Type B pancreatic cell (in vitro differentiated cells): ENCODE results near the gene LRCH3. TPM values are rescaled to one million over a fixed set of nuclear protein-coding genes. Genes with fewer than 3 reads are reported as not detected.

Experiments used
- DNase-seq: peaks from one replicate; pipeline ENCODE4 v3.0.0; 2021; ENCODE audit warnings: mixed read lengths; ENCODE audit not compliant: unreplicated experiment; ENCODE audit errors: extremely low spot score
- H3K27ac Mint-ChIP-seq: 2 replicates; pipeline ENCODE4 v1.8.0; 2021; ENCODE audit warnings: mild to moderate bottlenecking, mixed read lengths
- H3K27me3 Mint-ChIP-seq: 2 replicates; pipeline ENCODE4 v1.8.0; 2021; ENCODE audit warnings: mixed read lengths
- H3K36me3 Mint-ChIP-seq: 2 replicates; pipeline ENCODE4 v1.8.0; 2021; ENCODE audit warnings: mixed read lengths
- H3K4me1 Mint-ChIP-seq: one replicate; pipeline ENCODE4 v1.8.0; 2021; ENCODE audit warnings: mixed read lengths; ENCODE audit not compliant: unreplicated experiment
- H3K4me3 Mint-ChIP-seq: 2 replicates; pipeline ENCODE4 v1.8.0; 2021; ENCODE audit warnings: mild to moderate bottlenecking, mixed read lengths
- H3K9me3 Mint-ChIP-seq: 2 replicates; pipeline ENCODE4 v1.8.0; 2021; ENCODE audit warnings: mixed read lengths
- total RNA-seq: library from RNA; stranded (reverse); gene quantifications from 2 replicates; pipeline ENCODE4 v1.2.1, GENCODE V29; 2021; ENCODE audit warnings: low replicate concordance
- TF ChIP-seq, protein P1 (sequence below): fragments of 200-600 bp; sonication (generic); conservative IDR thresholded peaks from 2 replicates; pipeline ENCODE4 v1.5.0; 2021; ENCODE audit warnings: antibody characterized with exemption, mild to moderate bottlenecking

The LRCH3 gene
- total RNA-seq, 1 donor from 2014 or later = 58.7 TPM

DNA sequence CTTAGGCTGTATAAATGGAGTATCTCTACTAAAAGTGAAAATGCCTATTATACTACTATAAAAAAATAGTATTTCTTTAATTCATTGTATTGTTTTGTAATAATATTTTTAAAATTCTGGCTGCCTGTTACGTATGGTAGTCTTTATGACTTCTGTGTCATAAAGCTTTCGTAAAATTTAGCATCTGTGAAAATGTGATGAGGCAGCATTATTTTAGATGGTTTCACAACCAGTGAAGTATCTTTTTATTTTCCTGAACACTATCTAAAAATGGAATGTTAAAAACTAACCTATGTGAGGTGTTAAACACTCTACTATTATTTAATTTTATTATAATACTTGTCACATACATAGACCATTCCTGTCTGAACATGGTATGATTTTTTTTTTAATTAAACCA lies 46.2 kb downstream of the LRCH3 start:
- no peak overlapping the region for H3K4me3 Mint-ChIP-seq
- H3K27ac Mint-ChIP-seq = no peak overlapping the region
- DNase-seq = no peak
- peaks cover 16% of the 10 kb centered on the region for H3K36me3 Mint-ChIP-seq
- no peaks in the 10 kb centered on the region for H3K9me3 Mint-ChIP-seq
- H3K27me3 Mint-ChIP-seq = no peaks in the 10 kb centered on the region
- TF ChIP-seq, protein P1, sequence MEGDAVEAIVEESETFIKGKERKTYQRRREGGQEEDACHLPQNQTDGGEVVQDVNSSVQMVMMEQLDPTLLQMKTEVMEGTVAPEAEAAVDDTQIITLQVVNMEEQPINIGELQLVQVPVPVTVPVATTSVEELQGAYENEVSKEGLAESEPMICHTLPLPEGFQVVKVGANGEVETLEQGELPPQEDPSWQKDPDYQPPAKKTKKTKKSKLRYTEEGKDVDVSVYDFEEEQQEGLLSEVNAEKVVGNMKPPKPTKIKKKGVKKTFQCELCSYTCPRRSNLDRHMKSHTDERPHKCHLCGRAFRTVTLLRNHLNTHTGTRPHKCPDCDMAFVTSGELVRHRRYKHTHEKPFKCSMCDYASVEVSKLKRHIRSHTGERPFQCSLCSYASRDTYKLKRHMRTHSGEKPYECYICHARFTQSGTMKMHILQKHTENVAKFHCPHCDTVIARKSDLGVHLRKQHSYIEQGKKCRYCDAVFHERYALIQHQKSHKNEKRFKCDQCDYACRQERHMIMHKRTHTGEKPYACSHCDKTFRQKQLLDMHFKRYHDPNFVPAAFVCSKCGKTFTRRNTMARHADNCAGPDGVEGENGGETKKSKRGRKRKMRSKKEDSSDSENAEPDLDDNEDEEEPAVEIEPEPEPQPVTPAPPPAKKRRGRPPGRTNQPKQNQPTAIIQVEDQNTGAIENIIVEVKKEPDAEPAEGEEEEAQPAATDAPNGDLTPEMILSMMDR = no peak
- no peaks in the 10 kb centered on the region for H3K4me1 Mint-ChIP-seq

DNA sequence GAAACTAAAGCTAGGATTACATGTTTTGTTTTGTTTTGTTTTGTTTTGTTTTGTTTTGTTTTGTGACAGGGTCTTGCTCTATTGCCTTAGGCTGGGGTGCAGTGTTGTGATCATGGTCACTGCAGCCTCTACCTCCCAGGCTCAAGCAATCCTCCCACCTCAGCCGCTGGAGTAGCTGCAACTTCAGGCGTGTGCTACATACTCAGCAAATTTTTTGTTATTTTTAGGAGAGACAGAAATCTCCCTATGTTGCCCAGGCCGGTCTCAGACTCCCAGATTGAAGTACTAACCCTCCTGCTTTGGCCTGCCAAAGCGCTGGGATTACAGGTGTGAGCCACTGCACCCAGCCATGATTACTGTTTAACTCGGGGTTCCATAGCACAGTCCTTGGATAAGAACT lies 50.7 kb downstream of the LRCH3 start:
- Mint-ChIP-seq H3K4me1 (no peaks in the 10 kb centered on the region), H3K36me3 (peaks cover 23% of the 10 kb centered on the region), H3K27me3 (no peaks in the 10 kb centered on the region), H3K27ac (no peak overlapping the region), H3K4me3 (no peak overlapping the region), H3K9me3 (no peaks in the 10 kb centered on the region)
- DNase-seq = no peak
- TF ChIP-seq, protein P1 = no peak

DNA sequence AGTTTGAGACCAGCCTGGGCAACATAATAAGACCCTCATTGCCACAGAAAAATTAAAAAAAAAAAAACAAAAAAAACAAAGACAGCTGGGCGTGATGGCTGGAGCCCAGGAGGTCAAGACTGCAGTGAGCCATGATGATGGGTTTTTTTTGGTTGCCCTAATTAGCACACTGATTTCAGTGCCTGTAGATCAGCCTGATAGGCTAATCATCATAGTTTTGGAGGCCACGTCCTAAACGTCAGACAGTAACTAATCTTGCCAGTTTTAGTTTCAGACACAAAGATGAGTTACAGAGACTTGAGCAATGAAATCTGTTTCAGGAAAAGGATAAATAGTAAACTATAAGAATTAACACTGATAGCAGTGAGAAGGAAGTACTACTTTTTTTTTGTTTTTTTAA lies 55.4 kb downstream of the LRCH3 start:
- no peak for DNase-seq
- Mint-ChIP-seq H3K4me1 (no peaks in the 10 kb centered on the region), H3K27me3 (no peaks in the 10 kb centered on the region), H3K36me3 (peaks cover 48% of the 10 kb centered on the region), H3K27ac (no peak overlapping the region), H3K9me3 (no peaks in the 10 kb centered on the region), H3K4me3 (no peak overlapping the region)
- TF ChIP-seq, protein P1 = no peak

DNA sequence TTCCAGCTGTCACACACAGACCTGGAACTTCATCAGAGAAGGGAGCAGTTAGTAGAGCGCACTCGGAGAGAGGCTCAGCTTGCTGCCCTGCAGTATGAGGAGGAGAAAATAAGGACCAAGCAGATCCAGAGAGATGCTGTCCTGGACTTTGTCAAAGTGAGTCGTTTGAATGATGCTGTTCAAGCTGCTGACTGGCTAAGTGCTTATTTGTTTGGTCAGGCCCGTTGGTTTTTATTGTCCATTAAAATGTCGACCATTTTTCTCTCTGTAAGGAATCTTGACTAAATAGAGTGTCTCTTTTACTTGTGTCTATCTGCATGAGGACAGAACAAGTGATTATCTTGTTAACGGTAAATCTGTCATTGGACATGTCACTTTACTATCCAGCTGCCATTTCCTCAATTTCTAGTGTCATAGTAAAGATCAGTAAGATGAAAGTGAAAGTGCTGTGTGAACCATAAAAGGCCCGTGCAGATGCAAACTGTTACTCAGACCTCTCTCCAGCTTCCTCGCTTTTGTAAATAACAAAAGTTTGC lies 56.9 kb downstream of the LRCH3 start:
- no peaks in the 10 kb centered on the region for H3K4me1 Mint-ChIP-seq
- H3K9me3 Mint-ChIP-seq = no peaks in the 10 kb centered on the region
- no peak for DNase-seq
- no peak overlapping the region for H3K27ac Mint-ChIP-seq
- H3K4me3 Mint-ChIP-seq = no peak overlapping the region
- peaks cover 51% of the 10 kb centered on the region for H3K36me3 Mint-ChIP-seq
- TF ChIP-seq, protein P1 = no peak
- H3K27me3 Mint-ChIP-seq = no peaks in the 10 kb centered on the region

DNA sequence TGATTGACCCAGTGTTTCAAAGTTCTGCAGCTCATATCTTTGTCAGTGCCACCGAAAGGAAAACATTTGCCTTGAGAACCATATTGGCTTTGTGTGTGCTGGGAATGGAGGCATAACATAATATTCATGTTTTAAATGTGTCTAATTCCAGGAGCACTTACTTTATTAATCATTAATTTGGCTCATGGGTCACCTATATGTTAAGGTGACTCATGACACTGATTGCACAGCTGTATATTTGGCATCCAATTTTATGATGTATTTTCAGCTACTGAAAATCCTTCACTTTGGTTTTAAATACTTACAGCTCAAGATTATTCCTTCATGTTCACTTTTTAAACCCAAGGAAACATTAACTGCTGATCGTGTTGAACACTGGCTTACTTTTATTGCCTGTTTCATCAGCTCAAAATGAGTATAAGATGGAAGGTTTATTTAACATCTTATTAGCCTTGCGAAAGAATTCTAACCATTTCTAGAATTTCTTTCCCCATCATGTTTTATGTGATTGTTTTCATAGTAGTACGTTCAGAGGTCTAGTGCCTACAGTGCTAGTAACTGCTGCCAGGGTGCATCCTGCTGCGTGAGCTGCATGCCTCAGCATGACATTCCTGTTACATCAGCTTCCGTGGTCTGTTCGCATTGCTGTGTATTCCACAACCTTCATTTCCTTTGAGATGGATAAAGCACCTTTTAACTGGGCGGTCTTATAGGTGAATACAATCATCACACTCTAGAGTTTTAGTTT lies 63.7 kb downstream of the LRCH3 start:
- DNase-seq = no peak
- Mint-ChIP-seq H3K27me3 (no peaks in the 10 kb centered on the region), H3K27ac (no peak overlapping the region), H3K4me1 (no peaks in the 10 kb centered on the region), H3K4me3 (no peak overlapping the region), H3K9me3 (no peaks in the 10 kb centered on the region), H3K36me3 (peaks cover 35% of the 10 kb centered on the region)
- TF ChIP-seq, protein P1 = no peak
